HepG2 (cell line): ENCODE results near the gene URAD. TPM values are rescaled to one million over a fixed set of nuclear protein-coding genes. Genes with fewer than 3 reads are reported as not detected.

ENCODE experiments used
- ATAC-seq: fragments of 200-7000 bp; cut with Tn5 transposase; 3 replicates; pipeline ENCODE4 v1.9.1; 2020; ENCODE audit warnings: mild to moderate bottlenecking, moderate library complexity
- BruUV-seq: library from RNA; stranded (reverse); fragments of 400-500 nt; replicated peaks from 2 replicates; lab custom pipeline; 2021; lab: Mats Ljungman, UMichigan
- CTCF ChIA-PET: fragments of 300-600 bp; formaldehyde crosslinking; extraction: SDS; loops from one replicate; lab custom pipeline; 2021; ENCODE audit warnings: low total read pairs, inconsistent platforms, low intra/inter-chr PET ratio; lab: Yijun Ruan, JAX
- POLR2A ChIA-PET: fragments of 350-600 bp; sonication (Branson Sonifier 250); formaldehyde crosslinking; loops from one replicate; lab custom pipeline; 2020; ENCODE audit warnings: antibody characterized with exemption, inconsistent platforms; lab: Yijun Ruan, JAX
- DNase-seq: peaks from one replicate; pipeline ENCODE4 v3.0.0-alpha.2; 2015; ENCODE audit warnings: low spot score
- FAIRE-seq: peaks from 3 replicates; lab custom pipeline; 2011; peaks lifted over from hg19 to GRCh38; lab: Jason Lieb, UNC
- H2AFZ ChIP-seq: one replicate; pipeline ENCODE4 v1.6.1; 2011; ENCODE audit warnings: low read length, inconsistent platforms
- H3K27ac ChIP-seq: fragments of 300-600 bp; 3 replicates; pipeline ENCODE4 v1.8.0; 2011; ENCODE audit warnings: mixed run types, mild to moderate bottlenecking, mixed read lengths, low read length, inconsistent platforms; ENCODE audit not compliant: insufficient read depth; ENCODE audit errors: extremely low read length
- H3K27me3 ChIP-seq, 2 experiments: fragments of 200-600 bp in 1 of 2; 2 replicates in 1 of 2; 3 replicates in 1 of 2; pipeline versions ENCODE4 v1.6.0 to v1.8.0; 2011; ENCODE audit warnings: low read length in 2 of 2, mild to moderate bottlenecking in 2 of 2, moderate library complexity in 2 of 2, inconsistent platforms in 1 of 2; ENCODE audit not compliant: insufficient read depth in 2 of 2, control insufficient read depth in 1 of 2
- H3K36me3 ChIP-seq, 2 experiments: fragments of 200-600 bp in 1 of 2; replicated peaks in 1 of 2; 2 replicates in 1 of 2; 3 replicates in 1 of 2; pipeline versions ENCODE4 v1.5.1 to v1.8.0; 2011; ENCODE audit warnings: low read length in 2 of 2, inconsistent platforms in 1 of 2; ENCODE audit not compliant: insufficient read depth in 2 of 2, control insufficient read depth in 1 of 2
- H3K4me1 ChIP-seq: 2 replicates; pipeline ENCODE4 v1.5.1; 2012; ENCODE audit warnings: low read length, inconsistent platforms; ENCODE audit not compliant: insufficient read depth
- H3K4me2 ChIP-seq: 2 replicates; pipeline ENCODE4 v1.6.0; 2011; ENCODE audit warnings: low read depth, low read length, inconsistent platforms
- H3K4me3 ChIP-seq, 3 experiments: fragments of 200-600 bp in 1 of 3; sonication (generic), shearing (Covaris generic) in 1 of 3; replicated peaks in 1 of 3; 2 replicates each; pipeline ENCODE4 v1.5.1; 2011 to 2016; ENCODE audit warnings: low read length in 3 of 3, inconsistent platforms in 2 of 3, low read depth in 2 of 3, mild to moderate bottlenecking in 2 of 3, control low read depth in 1 of 3, mixed read lengths in 1 of 3; ENCODE audit not compliant: insufficient read depth in 1 of 3
- H3K79me2 ChIP-seq: one replicate; pipeline ENCODE4 v1.6.1; 2011; ENCODE audit warnings: low read length, inconsistent platforms; ENCODE audit not compliant: insufficient read depth
- H3K9ac ChIP-seq: 2 replicates; pipeline ENCODE4 v1.6.0; 2011; ENCODE audit warnings: mild to moderate bottlenecking, low read depth, low read length, inconsistent platforms; ENCODE audit not compliant: insufficient read depth
- H3K9me3 ChIP-seq: 2 replicates; pipeline ENCODE4 v1.5.1; 2012; ENCODE audit warnings: mild to moderate bottlenecking, low read length
- H4K20me1 ChIP-seq: 2 replicates; pipeline ENCODE4 v1.6.0; 2011; ENCODE audit warnings: inconsistent platforms, mild to moderate bottlenecking, low read length, moderate library complexity; ENCODE audit not compliant: insufficient read depth
- ATF2 ChIP-seq: sonication (generic); formaldehyde crosslinking; IDR thresholded peaks from 2 replicates; pipeline ENCODE4 v1.4.0; 2020; ENCODE audit warnings: missing genetic modification reagents
- ATF4 ChIP-seq, 2 experiments: fragments of 450-650 bp in 1 of 2; sonication (generic) in 1 of 2; formaldehyde crosslinking; IDR thresholded peaks; 2 replicates each; pipeline versions ENCODE4 v1.5.0 to v1.8.0; 2020 to 2022; ENCODE audit warnings: mild to moderate bottlenecking in 1 of 2, missing genetic modification reagents in 1 of 2
- HDAC6 ChIP-seq: fragments of 200-600 bp; sonication (generic); IDR thresholded peaks from 2 replicates; pipeline ENCODE4 v1.7.0; 2017; ENCODE audit warnings: mild to moderate bottlenecking, antibody characterized with exemption, low read length, low read depth
- POLR2A ChIP-seq, 2 experiments: IDR thresholded peaks; 2 replicates each; pipeline ENCODE4 v1.6.1; 2011; ENCODE audit warnings: low read depth in 2 of 2, low read length in 2 of 2, mild to moderate bottlenecking in 1 of 2, moderate library complexity in 1 of 2; ENCODE audit not compliant: insufficient read depth in 1 of 2
- SAFB2 ChIP-seq: sonication (generic); formaldehyde crosslinking; IDR thresholded peaks from 2 replicates; pipeline ENCODE4 v1.5.1; 2020; ENCODE audit warnings: missing genetic modification reagents, low read depth, mild to moderate bottlenecking, borderline replicate concordance
- SMAD9 ChIP-seq: sonication (generic); formaldehyde crosslinking; IDR thresholded peaks from 2 replicates; pipeline ENCODE4 v1.5.1; 2020; ENCODE audit warnings: mild to moderate bottlenecking, missing genetic modification reagents
- ZNF550 ChIP-seq: sonication (generic); formaldehyde crosslinking; IDR thresholded peaks from 2 replicates; pipeline ENCODE4 v1.4.0; 2020; ENCODE audit warnings: mild to moderate bottlenecking, missing genetic modification reagents, borderline replicate concordance
- ZNF556 ChIP-seq: sonication (generic); formaldehyde crosslinking; IDR thresholded peaks from 2 replicates; pipeline ENCODE4 v1.4.0; 2020; ENCODE audit warnings: mild to moderate bottlenecking, missing genetic modification reagents, borderline replicate concordance
- ZNF629 ChIP-seq: sonication (generic); formaldehyde crosslinking; conservative IDR thresholded peaks from 2 replicates; pipeline ENCODE4 v1.5.0; 2020; ENCODE audit warnings: missing genetic modification reagents
- ZNF761 ChIP-seq: sonication (generic); formaldehyde crosslinking; conservative IDR thresholded peaks from 2 replicates; pipeline ENCODE4 v1.4.0; 2020; ENCODE audit warnings: mild to moderate bottlenecking, missing genetic modification reagents
- ZSCAN30 ChIP-seq: sonication (generic); formaldehyde crosslinking; IDR thresholded peaks from 2 replicates; pipeline ENCODE4 v1.5.0; 2020; ENCODE audit warnings: mild to moderate bottlenecking, missing genetic modification reagents
- WGBS: methylation state at CpG from one replicate; pipeline ENCODE4 v1.1.6; 2017; ENCODE audit warnings: low lambda C conversion rate; 5-methylcytosine and 5-hydroxymethylcytosine counted together
- in situ Hi-C: cut with HindIII; loops from 2 replicates; pipeline ENCODE4 v1.10.0; 2017; ENCODE audit warnings: low pct_unique_long_range_greater_than_20kb; ENCODE audit not compliant: extremely low pct_ligation_motif_present
- intact Hi-C: fragments of 100-400 bp; cut with micrococcal nuclease; formaldehyde crosslinking; loops from one replicate; pipeline ENCODE4 v1.10.0; 2022; ENCODE audit not compliant: unreplicated experiment
- polyA plus RNA-seq, 8 experiments: library from polyadenylated mRNA; depleted of rRNA in 3 of 8; stranded (reverse) in 7 of 8; unstranded in 1 of 8; fragments of >200 nt; fragmentation: Illumina TruSeq in 4 of 8; extraction: Trizol in 4 of 8; gene quantifications; 2 replicates each; pipeline versions ENCODE4 v1.2.1 to v1.2.3, GENCODE V29; 2011 to 2016; ENCODE audit warnings: low read depth in 4 of 8, missing spikeins in 1 of 8, mixed read lengths in 1 of 8; ENCODE audit not compliant: insufficient read depth in 1 of 8
- total RNA-seq, 5 experiments: library from RNA; depleted of rRNA; stranded (reverse); fragments of >200 nt; fragmentation: Illumina TruSeq; extraction: Trizol; gene quantifications; 2 replicates each; pipeline ENCODE4 v1.2.3, GENCODE V29; 2016; ENCODE audit warnings: low read depth in 1 of 5

URAD gene
- total and polyA plus RNA-seq, 2 of the 13 experiments (the other 11 are each of a cell fraction or from before 2014, with no cell fraction given): not detected

- H3K9me3 ChIP-seq: no peaks in the 10 kb centered on the region
- WGBS: 0% methylated on average over 1 of the region's 1 CpG
- intact Hi-C loops (no loop called here), in situ Hi-C loops (no loop called here)
- no TSS peak for BruUV-seq
- no peaks in the 10 kb centered on the region for H3K27me3 ChIP-seq
- H4K20me1 ChIP-seq: no peaks in the 10 kb centered on the region
- CTCF ChIA-PET: no interaction called here
- TF ChIP-seq ATF4 (CRISPR knock-in tag; IDR thresholded peaks at IDR 0.05) (no peak), ZNF629 (CRISPR knock-in tag) (0 out of 2 replicates have a peak, but pooled peaks have one; percentile 17), ZNF556 (CRISPR knock-in tag) (no peak), HDAC6 (no peak), POLR2A (IDR thresholded peaks at IDR 0.05; ENCODE audit: insufficient read depth in 1 of 2, low read depth in 2 of 2, low read length in 2 of 2) (no peak), SAFB2 (CRISPR knock-in tag) (no peak)
- H3K27ac ChIP-seq: no peak overlapping the region
- ATAC-seq (no peak), DNase-seq (no peak), FAIRE-seq (no peak)
- no peak overlapping the region for H3K4me2 ChIP-seq
- no peak overlapping the region for H3K4me3 ChIP-seq
- no peak overlapping the region for H3K9ac ChIP-seq
- H3K4me1 ChIP-seq: 0 out of 2 replicates have a peak, but pooled peaks cover 10% of the 10 kb centered on the region
- no peaks in the 10 kb centered on the region for H3K79me2 ChIP-seq
- no peaks in the 10 kb centered on the region for H3K36me3 ChIP-seq
- POLR2A ChIA-PET: no interaction called here
- H2AFZ ChIP-seq: no peak overlapping the region
Observed at GRCh38 chr13:28013482-28013881, 25.0 kb upstream of the URAD start.

- intact Hi-C loops: no loop called here
- H3K9ac ChIP-seq: no peak overlapping the region
- no peaks in the 10 kb centered on the region for H4K20me1 ChIP-seq
- H3K27me3 ChIP-seq: no peaks in the 10 kb centered on the region
- 0 out of 2 replicates have a peak, but pooled peaks cover 10% of the 10 kb centered on the region for H3K4me1 ChIP-seq
- no peak overlapping the region for H2AFZ ChIP-seq
- no peak overlapping the region for H3K4me2 ChIP-seq
- no peak for FAIRE-seq
- in situ Hi-C loops: no loop called here
- H3K36me3 ChIP-seq: no peaks in the 10 kb centered on the region
- H3K9me3 ChIP-seq: no peaks in the 10 kb centered on the region
- H3K27ac ChIP-seq: no peak overlapping the region
- no TSS peak for BruUV-seq
- ChIA-PET CTCF (no interaction called here), POLR2A (no interaction called here)
- no peak for ATAC-seq
- H3K79me2 ChIP-seq: no peaks in the 10 kb centered on the region
- DNase-seq: no peak
- H3K4me3 ChIP-seq: no peak overlapping the region
- TF ChIP-seq ZNF761 (CRISPR knock-in tag): no peak
- no peak for TF ChIP-seq ZNF550 (CRISPR knock-in tag)
- TF ChIP-seq SMAD9 (CRISPR knock-in tag): no peak
- TF ChIP-seq ATF2 (CRISPR knock-in tag): no peak
- no peak for TF ChIP-seq ZSCAN30 (CRISPR knock-in tag)
Observed at GRCh38 chr13:28012896-28013295, 24.4 kb upstream of the URAD start.
